PFSK-1 (cell line): Measurements from ENCODE around the gene ANTXR1.

Experiments used
- FOXP2 ChIP-seq: optimal IDR thresholded peaks from 2 replicates; pipeline ENCODE3; 2011; ENCODE audit warnings: borderline replicate concordance, control low read depth, inconsistent platforms; ENCODE audit not compliant: insufficient read depth; ENCODE audit errors: extremely low read length, extremely low read depth
- POLR2AphosphoS5 ChIP-seq: IDR thresholded peaks from 2 replicates; pipeline ENCODE4 v1.6.1; 2012; ENCODE audit warnings: low read depth, mild to moderate bottlenecking, control low read depth, low read length, moderate library complexity
- SIN3A ChIP-seq: IDR thresholded peaks from 2 replicates; pipeline ENCODE4 v1.6.1; 2012; ENCODE audit warnings: mild to moderate bottlenecking, low read length, moderate library complexity, borderline replicate concordance; ENCODE audit not compliant: insufficient read depth
- TAF1 ChIP-seq: IDR thresholded peaks from 2 replicates; pipeline ENCODE4 v1.6.1; 2012; ENCODE audit warnings: low read length, control low read depth, borderline replicate concordance; ENCODE audit not compliant: insufficient read depth
- TF ChIP-seq, protein P1 (sequence below), 2 experiments: IDR thresholded peaks; 2 replicates each; pipeline versions ENCODE4 v1.6.1 to v1.8.0; 2011 to 2012; ENCODE audit warnings: low read depth in 2 of 2, low read length in 2 of 2, control low read depth in 1 of 2, inconsistent platforms in 1 of 2, mild to moderate bottlenecking in 1 of 2, moderate library complexity in 1 of 2; ENCODE audit not compliant: insufficient read depth in 1 of 2

The ANTXR1 gene

DNA sequence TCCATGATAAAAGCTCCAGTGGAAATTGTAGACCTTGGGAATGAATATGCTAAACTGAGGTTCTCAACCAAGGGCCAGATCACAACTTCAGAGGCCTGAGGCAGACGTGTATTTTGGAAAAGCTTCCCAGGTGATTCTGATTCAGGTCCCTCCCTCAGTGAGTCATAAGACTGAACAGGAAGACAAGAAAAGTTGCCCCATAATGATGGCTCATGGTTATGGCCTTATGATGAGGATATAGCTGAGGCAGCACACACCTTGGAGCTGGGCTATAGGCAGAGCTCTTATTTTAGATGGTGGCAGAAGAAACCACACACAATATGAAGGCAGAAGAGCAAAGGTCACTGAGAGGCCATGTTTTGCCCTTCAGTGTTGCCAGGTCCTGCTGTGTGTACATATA is 9.6 kb downstream of the ANTXR1 start:
- TF ChIP-seq, protein P1, sequence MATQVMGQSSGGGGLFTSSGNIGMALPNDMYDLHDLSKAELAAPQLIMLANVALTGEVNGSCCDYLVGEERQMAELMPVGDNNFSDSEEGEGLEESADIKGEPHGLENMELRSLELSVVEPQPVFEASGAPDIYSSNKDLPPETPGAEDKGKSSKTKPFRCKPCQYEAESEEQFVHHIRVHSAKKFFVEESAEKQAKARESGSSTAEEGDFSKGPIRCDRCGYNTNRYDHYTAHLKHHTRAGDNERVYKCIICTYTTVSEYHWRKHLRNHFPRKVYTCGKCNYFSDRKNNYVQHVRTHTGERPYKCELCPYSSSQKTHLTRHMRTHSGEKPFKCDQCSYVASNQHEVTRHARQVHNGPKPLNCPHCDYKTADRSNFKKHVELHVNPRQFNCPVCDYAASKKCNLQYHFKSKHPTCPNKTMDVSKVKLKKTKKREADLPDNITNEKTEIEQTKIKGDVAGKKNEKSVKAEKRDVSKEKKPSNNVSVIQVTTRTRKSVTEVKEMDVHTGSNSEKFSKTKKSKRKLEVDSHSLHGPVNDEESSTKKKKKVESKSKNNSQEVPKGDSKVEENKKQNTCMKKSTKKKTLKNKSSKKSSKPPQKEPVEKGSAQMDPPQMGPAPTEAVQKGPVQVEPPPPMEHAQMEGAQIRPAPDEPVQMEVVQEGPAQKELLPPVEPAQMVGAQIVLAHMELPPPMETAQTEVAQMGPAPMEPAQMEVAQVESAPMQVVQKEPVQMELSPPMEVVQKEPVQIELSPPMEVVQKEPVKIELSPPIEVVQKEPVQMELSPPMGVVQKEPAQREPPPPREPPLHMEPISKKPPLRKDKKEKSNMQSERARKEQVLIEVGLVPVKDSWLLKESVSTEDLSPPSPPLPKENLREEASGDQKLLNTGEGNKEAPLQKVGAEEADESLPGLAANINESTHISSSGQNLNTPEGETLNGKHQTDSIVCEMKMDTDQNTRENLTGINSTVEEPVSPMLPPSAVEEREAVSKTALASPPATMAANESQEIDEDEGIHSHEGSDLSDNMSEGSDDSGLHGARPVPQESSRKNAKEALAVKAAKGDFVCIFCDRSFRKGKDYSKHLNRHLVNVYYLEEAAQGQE (IDR thresholded peaks at IDR 0.05; ENCODE audit: insufficient read depth in 1 of 2, low read depth in 2 of 2, low read length in 2 of 2): no peak
- TF ChIP-seq POLR2AphosphoS5 (no peak), FOXP2 (no peak), TAF1 (no peak), SIN3A (no peak)

DNA sequence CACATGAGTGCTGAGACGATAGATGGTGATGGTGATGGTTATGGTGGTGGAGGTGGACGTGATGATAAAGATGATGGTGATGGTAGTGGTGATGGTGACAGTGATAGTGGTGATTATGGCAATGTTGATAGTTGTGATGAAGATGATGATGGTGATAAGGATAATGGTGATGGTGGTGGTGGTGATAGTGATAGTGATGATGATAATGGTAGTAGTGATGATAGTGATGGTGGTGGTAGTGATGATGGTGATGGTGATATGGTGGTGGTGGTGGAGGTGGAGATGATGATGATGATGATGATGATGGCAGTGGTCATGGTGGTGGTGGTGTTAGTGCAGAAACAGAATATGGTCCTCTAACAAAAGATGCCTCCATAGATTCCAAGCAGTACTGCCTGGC is 10.3 kb downstream of the ANTXR1 start:
- no peak for TF ChIP-seq TAF1
- TF ChIP-seq FOXP2: no peak
- TF ChIP-seq SIN3A: no peak
- no peak for TF ChIP-seq POLR2AphosphoS5
- TF ChIP-seq, protein P1 (IDR thresholded peaks at IDR 0.05; ENCODE audit: insufficient read depth in 1 of 2, low read depth in 2 of 2, low read length in 2 of 2): no peak

DNA sequence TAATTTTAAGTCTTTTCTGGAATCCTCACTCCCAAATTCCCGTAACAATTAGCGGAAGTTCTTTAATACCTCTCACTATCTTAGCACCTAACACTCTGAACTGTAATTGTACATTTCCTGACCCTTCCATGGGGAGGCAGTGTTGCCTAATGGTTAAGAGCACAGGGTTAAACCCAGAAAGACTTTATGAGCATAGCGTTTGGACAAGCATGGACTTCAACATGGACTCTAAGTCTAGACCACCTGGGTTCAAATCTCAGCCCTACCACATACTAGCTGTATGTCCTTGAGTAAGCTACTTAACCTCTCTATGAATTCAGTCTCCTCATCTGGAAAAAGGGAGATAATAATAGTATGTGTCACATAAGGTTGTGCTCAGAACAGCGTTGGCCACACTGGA is 13.0 kb downstream of the ANTXR1 start:
- TF ChIP-seq FOXP2 (no peak), POLR2AphosphoS5 (no peak), SIN3A (no peak), TAF1 (no peak)
- TF ChIP-seq, protein P1 (IDR thresholded peaks at IDR 0.05; ENCODE audit: insufficient read depth in 1 of 2, low read depth in 2 of 2, low read length in 2 of 2): no peak

DNA sequence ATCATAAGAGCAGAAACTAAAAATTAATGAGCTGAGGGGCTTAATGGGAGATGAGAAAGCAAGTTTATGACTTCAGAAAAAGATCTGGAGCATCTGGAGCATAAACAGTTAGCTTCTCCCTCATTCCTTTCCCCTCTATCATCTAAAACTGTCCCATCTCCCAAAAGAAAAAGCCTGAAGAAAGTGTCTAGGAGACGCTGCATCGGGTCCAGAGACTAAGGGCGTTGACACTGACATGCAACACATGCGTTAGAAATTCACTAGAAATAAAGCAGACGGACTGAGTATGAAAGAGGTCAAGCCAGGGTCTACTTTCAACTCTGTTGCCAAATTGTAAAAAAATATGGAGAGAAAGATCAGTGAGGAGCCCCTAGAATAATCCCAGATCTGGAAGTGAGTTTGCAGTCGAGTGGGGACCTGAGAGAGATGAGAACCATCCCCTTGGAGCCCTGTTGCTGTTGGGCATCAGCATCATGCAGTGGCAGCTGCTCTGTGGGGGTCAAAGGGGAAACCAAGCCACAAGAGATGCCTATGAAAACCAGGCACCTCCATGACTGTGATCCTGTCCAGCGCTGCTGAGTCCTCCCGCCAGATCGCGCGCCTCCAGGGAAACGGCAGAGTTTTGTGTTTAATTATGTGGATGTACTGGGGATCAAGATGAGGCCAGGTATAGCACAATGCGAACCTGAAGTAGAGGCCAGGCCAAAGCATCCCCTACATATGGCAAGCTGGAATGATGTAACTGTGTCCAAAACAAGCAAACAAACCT is 13.9 kb downstream of the ANTXR1 start:
- TF ChIP-seq FOXP2: no peak
- no peak for TF ChIP-seq SIN3A
- TF ChIP-seq, protein P1 (IDR thresholded peaks at IDR 0.05; ENCODE audit: insufficient read depth in 1 of 2, low read depth in 2 of 2, low read length in 2 of 2): no peak
- no peak for TF ChIP-seq POLR2AphosphoS5

DNA sequence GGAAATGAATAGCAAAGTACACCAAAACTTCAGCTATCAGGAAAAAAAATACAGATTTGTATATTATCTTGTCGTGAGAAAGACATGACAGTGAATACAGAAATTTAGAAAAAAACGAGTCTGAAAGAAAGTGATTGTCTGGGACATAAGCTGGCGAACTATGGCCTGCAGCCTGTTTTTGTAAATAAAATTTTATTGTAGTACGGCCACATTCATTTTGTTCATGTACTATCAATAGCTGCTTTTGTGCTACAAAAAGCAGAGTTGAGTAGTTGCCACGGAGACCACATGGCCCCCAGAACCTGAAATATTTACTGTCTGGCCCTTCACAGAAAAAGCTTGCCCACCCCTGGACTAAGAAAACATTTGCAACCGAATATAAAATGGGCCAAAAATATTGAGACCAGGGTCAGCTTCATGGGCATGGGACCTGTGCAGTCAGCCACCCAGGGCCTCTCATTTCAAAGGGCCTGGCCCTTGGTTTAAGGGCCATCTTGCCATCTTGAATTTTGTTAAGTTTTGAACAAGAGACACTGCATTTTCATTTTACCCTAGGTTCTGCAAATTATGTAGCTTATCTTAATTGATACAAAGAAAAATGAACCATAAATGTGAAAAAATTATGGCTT is 17.9 kb downstream of the ANTXR1 start:
- TF ChIP-seq SIN3A (no peak), FOXP2 (no peak), POLR2AphosphoS5 (no peak), TAF1 (no peak)
- TF ChIP-seq, protein P1 (IDR thresholded peaks at IDR 0.05; ENCODE audit: insufficient read depth in 1 of 2, low read depth in 2 of 2, low read length in 2 of 2): no peak
